Neural cell (in vitro differentiated cells): ENCODE measurements around the gene CACNA1C.

Source experiments
- CTCF ChIP-seq: fragments of 450-650 bp; IDR thresholded peaks from 2 replicates; pipeline ENCODE4 v1.5.1; 2014; ENCODE audit warnings: antibody characterized with exemption, mild to moderate bottlenecking, moderate library complexity; ENCODE audit not compliant: poor library complexity, severe bottlenecking
- EP300 ChIP-seq: fragments of 450-650 bp; conservative IDR thresholded peaks from 2 replicates; pipeline ENCODE4 v1.6.1; 2014; ENCODE audit warnings: antibody characterized with exemption, mild to moderate bottlenecking, moderate library complexity; ENCODE audit not compliant: poor library complexity, severe bottlenecking
- MXI1 ChIP-seq: fragments of 450-650 bp; conservative IDR thresholded peaks from 2 replicates; pipeline ENCODE4 v1.6.1; 2014; ENCODE audit warnings: antibody characterized with exemption, mild to moderate bottlenecking; ENCODE audit not compliant: poor library complexity, severe bottlenecking
- POLR2AphosphoS5 ChIP-seq: IDR thresholded peaks from 2 replicates; pipeline ENCODE4 v1.6.1; 2012
- RAD21 ChIP-seq: fragments of 450-650 bp; conservative IDR thresholded peaks from 2 replicates; pipeline ENCODE4 v1.6.1; 2014; ENCODE audit warnings: antibody characterized with exemption, mild to moderate bottlenecking, moderate library complexity
- REST ChIP-seq: IDR thresholded peaks from 2 replicates; pipeline ENCODE4 v1.6.1; 2012; ENCODE audit warnings: borderline replicate concordance

- TF ChIP-seq RAD21 (no peak), POLR2AphosphoS5 (no peak), CTCF (no peak), REST (no peak), MXI1 (no peak), EP300 (no peak)
Observed at GRCh38 chr12:2356601-2357125, 303.9 kb downstream of the CACNA1C start.
